OCI-LY7 (cell line): ENCODE measurements around the gene SMPD3. TPM values are rescaled to one million over a fixed set of nuclear protein-coding genes. Genes with fewer than 3 reads are reported as not detected.

Experiments
- BruUV-seq: library from RNA; stranded (reverse); fragments of 400-500 nt; replicated peaks from 2 replicates; lab custom pipeline; 2021; lab: Mats Ljungman, UMichigan
- CTCF ChIA-PET: fragments of 300-600 bp; sonication (Branson Sonifier 250); formaldehyde crosslinking; loops from one replicate; lab custom pipeline; 2022; ENCODE audit warnings: antibody characterized with exemption; ENCODE audit not compliant: unreplicated experiment; lab: Charles Lee
- POLR2A ChIA-PET: fragments of 300-600 bp; sonication (Branson Sonifier 250); formaldehyde crosslinking; loops from one replicate; lab custom pipeline; 2022; ENCODE audit warnings: antibody characterized with exemption; lab: Charles Lee
- DNase-seq: peaks from one replicate; pipeline ENCODE4 v3.0.0-alpha.2; 2015; ENCODE audit warnings: low spot score
- H2AFZ ChIP-seq: fragments of 200-600 bp; sonication (generic), shearing (Covaris generic); 2 replicates; pipeline ENCODE4 v1.6.1; 2014; ENCODE audit warnings: mild to moderate bottlenecking, antibody characterized with exemption, low read length, moderate library complexity
- H3K27ac ChIP-seq: fragments of 200-600 bp; sonication (generic); 2 replicates; pipeline ENCODE4 v1.5.1; 2014; ENCODE audit warnings: mixed run types, low read depth, mild to moderate bottlenecking, moderate library complexity, low read length, inconsistent platforms; ENCODE audit not compliant: poor library complexity, severe bottlenecking
- H3K36me3 ChIP-seq: fragments of 200-600 bp; sonication (generic); 2 replicates; pipeline ENCODE4 v1.6.1; 2014; ENCODE audit warnings: mild to moderate bottlenecking, antibody characterized with exemption, low read length, moderate library complexity, mixed read lengths; ENCODE audit not compliant: insufficient read depth
- H3K4me1 ChIP-seq: fragments of 200-600 bp; sonication (generic); 2 replicates; pipeline ENCODE4 v1.5.1; 2014; ENCODE audit warnings: mild to moderate bottlenecking, low read length; ENCODE audit not compliant: insufficient read depth, poor library complexity, severe bottlenecking
- H3K4me2 ChIP-seq: fragments of 200-600 bp; sonication (generic); 2 replicates; pipeline ENCODE4 v1.6.1; 2014; ENCODE audit warnings: mild to moderate bottlenecking, low read length
- H3K4me3 ChIP-seq: fragments of 200-600 bp; sonication (generic); 2 replicates; pipeline ENCODE4 v1.5.1; 2014; ENCODE audit warnings: mild to moderate bottlenecking, low read depth, low read length; ENCODE audit not compliant: poor library complexity, severe bottlenecking
- H3K79me2 ChIP-seq: fragments of 200-600 bp; sonication (generic); 2 replicates; pipeline ENCODE4 v1.6.1; 2016; ENCODE audit warnings: low read depth, mild to moderate bottlenecking, low read length, moderate library complexity, mixed read lengths; ENCODE audit not compliant: insufficient read depth
- H3K9me2 ChIP-seq: fragments of 200-600 bp; sonication (generic); 2 replicates; pipeline ENCODE4 v1.6.1; 2016; ENCODE audit warnings: mild to moderate bottlenecking, low read length, mixed read lengths; ENCODE audit not compliant: insufficient read depth
- H3K9me3 ChIP-seq: fragments of 200-600 bp; sonication (generic); 2 replicates; pipeline ENCODE4 v1.6.1; 2014; ENCODE audit warnings: mild to moderate bottlenecking, mixed run types, low read length, mixed read lengths
- H4K20me1 ChIP-seq: fragments of 200-600 bp; sonication (generic); 2 replicates; pipeline ENCODE4 v1.6.1; 2014; ENCODE audit warnings: mild to moderate bottlenecking, antibody characterized with exemption, low read length, moderate library complexity, mixed read lengths; ENCODE audit not compliant: insufficient read depth
- EZH2phosphoT487 ChIP-seq: fragments of 200-600 bp; sonication (generic); IDR thresholded peaks from 2 replicates; pipeline ENCODE4 v1.6.1; 2018; ENCODE audit warnings: low read depth, borderline replicate concordance, mild to moderate bottlenecking, mixed run types, antibody characterized with exemption, low read length, moderate library complexity, mixed read lengths
- intact Hi-C: fragments of 100-400 bp; cut with micrococcal nuclease; formaldehyde crosslinking; loops from one replicate; pipeline ENCODE4 v1.10.0; 2022; ENCODE audit not compliant: unreplicated experiment
- total RNA-seq, 2 experiments: library from RNA; depleted of rRNA in 1 of 2; stranded (reverse); fragments of >200 nt in 1 of 2; shearing (Covaris generic) in 1 of 2; gene quantifications; 2 replicates each; pipeline ENCODE4 v1.2.3, GENCODE V29; 2014 to 2022
- TF ChIP-seq, protein P1 (sequence below): fragments of 200-600 bp; sonication (generic); conservative IDR thresholded peaks from 2 replicates; pipeline ENCODE4 v1.5.1; 2014; ENCODE audit warnings: mild to moderate bottlenecking, antibody characterized with exemption, low read length, moderate library complexity, mixed read lengths

SMPD3 gene
- total RNA-seq, 2 experiments from 2014 or later: 0.16 to 0.51 TPM

DNA sequence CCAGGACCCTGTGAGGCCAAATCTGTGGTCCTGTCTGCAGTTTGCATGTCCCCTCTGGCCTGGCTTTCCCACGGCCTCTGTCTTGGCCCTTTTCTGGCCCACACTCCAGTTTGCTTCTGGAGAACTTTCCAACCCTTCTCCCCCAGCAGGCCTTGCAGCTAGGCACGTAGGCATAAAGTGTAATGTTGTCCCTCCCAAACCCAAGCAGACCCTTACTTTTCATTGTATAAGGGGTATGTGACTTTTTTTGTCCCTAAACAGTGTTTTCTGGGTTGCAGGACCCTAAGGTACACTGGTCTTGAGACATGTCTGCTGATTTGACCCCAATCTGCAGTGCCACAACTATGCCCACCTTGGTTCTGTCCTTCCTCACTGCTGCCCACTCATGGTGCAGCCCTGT lies 15.6 kb upstream of the SMPD3 start:
- BruUV-seq: no TSS peak
- Histone ChIP-seq H3K27ac (no peak overlapping the region), H3K79me2 (no peaks in the 10 kb centered on the region), H2AFZ (no peak overlapping the region), H4K20me1 (no peaks in the 10 kb centered on the region), H3K9me2 (no peaks in the 10 kb centered on the region), H3K4me1 (peaks cover 5% of the 10 kb centered on the region), H3K4me2 (no peak overlapping the region), H3K9me3 (no peaks in the 10 kb centered on the region), H3K36me3 (no peaks in the 10 kb centered on the region), H3K4me3 (no peak overlapping the region)
- DNase-seq: no peak
- CTCF ChIA-PET: interaction anchor here (0.6 kb wide), 1 partner anchor 56 kb away, joined by 4 read pairs; no protein-coding TSS in a partner anchor
- intact Hi-C loops: no loop called here
- TF ChIP-seq EZH2phosphoT487: no peak
- TF ChIP-seq, protein P1, sequence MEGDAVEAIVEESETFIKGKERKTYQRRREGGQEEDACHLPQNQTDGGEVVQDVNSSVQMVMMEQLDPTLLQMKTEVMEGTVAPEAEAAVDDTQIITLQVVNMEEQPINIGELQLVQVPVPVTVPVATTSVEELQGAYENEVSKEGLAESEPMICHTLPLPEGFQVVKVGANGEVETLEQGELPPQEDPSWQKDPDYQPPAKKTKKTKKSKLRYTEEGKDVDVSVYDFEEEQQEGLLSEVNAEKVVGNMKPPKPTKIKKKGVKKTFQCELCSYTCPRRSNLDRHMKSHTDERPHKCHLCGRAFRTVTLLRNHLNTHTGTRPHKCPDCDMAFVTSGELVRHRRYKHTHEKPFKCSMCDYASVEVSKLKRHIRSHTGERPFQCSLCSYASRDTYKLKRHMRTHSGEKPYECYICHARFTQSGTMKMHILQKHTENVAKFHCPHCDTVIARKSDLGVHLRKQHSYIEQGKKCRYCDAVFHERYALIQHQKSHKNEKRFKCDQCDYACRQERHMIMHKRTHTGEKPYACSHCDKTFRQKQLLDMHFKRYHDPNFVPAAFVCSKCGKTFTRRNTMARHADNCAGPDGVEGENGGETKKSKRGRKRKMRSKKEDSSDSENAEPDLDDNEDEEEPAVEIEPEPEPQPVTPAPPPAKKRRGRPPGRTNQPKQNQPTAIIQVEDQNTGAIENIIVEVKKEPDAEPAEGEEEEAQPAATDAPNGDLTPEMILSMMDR: no peak
- POLR2A ChIA-PET: no interaction called here

- Histone ChIP-seq H3K9me3 (no peaks in the 10 kb centered on the region), H3K27ac (no peak overlapping the region), H3K4me1 (no peaks in the 10 kb centered on the region), H3K36me3 (no peaks in the 10 kb centered on the region), H3K9me2 (no peaks in the 10 kb centered on the region), H2AFZ (no peak overlapping the region), H3K4me3 (no peak overlapping the region), H4K20me1 (no peaks in the 10 kb centered on the region), H3K4me2 (no peak overlapping the region), H3K79me2 (no peaks in the 10 kb centered on the region)
- BruUV-seq: no TSS peak
- ChIA-PET CTCF (no interaction called here), POLR2A (no interaction called here)
- no peak for DNase-seq
- intact Hi-C loops: no loop called here
- no peak for TF ChIP-seq EZH2phosphoT487
- TF ChIP-seq, protein P1: no peak
Observed at GRCh38 chr16:68460067-68460466, 11.8 kb upstream of the SMPD3 start.

DNA sequence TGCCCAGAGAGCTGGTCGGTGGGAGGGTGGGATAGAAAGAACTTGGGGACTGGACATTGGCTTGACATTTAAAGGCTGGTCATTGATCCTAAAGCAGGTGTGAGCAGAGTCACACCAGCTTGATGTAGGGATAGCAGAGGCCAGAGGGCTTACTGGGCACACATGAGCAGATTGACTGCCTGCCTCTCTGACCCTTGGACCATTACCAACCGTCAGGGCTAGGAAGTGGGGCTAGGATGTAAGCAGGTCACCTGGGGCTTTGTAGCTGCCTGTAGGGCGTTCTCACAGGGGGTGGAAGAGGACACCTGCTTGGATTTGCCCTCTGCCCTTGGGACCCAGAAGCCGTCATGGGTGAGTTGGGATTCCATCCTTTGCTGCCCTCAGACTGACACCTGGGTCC lies 11.1 kb upstream of the SMPD3 start:
- intact Hi-C loops: no loop called here
- CTCF ChIA-PET: no interaction called here
- Histone ChIP-seq H2AFZ (no peak overlapping the region), H3K4me3 (no peak overlapping the region), H3K9me3 (no peaks in the 10 kb centered on the region), H3K4me2 (no peak overlapping the region), H3K4me1 (no peaks in the 10 kb centered on the region), H3K27ac (no peak overlapping the region), H3K36me3 (no peaks in the 10 kb centered on the region), H3K9me2 (no peaks in the 10 kb centered on the region), H4K20me1 (no peaks in the 10 kb centered on the region), H3K79me2 (no peaks in the 10 kb centered on the region)
- POLR2A ChIA-PET: no interaction called here
- no peak for DNase-seq
- no peak for TF ChIP-seq EZH2phosphoT487
- TF ChIP-seq, protein P1: no peak
- BruUV-seq: no TSS peak
